Epidermal melanocyte (primary cell): Measurements from ENCODE around the gene IFT43.

Experiments used
- DNase-seq: peaks from one replicate; pipeline ENCODE4 v3.0.0; 2011; ENCODE audit warnings: low spot score; ENCODE audit not compliant: insufficient read length

IFT43 gene

GRCh38 chr14:76015191-76015590, 29.6 kb downstream of the IFT43 start:
- DNase-seq, result no peak

- no peak for DNase-seq
Observed at GRCh38 chr14:76015668-76016067, 30.1 kb downstream of the IFT43 start.

GRCh38 chr14:76019676-76020075, 34.1 kb downstream of the IFT43 start:
- no peak for DNase-seq

- DNase-seq, result no peak
Observed at GRCh38 chr14:76022991-76023390, 37.4 kb downstream of the IFT43 start.

GRCh38 chr14:76023757-76024156, 38.2 kb downstream of the IFT43 start:
- DNase-seq, result no peak

- no peak for DNase-seq
Observed at GRCh38 chr14:76024211-76024907, 38.8 kb downstream of the IFT43 start.

GRCh38 chr14:76034566-76034965, 49.0 kb downstream of the IFT43 start:
- DNase-seq, result no peak

GRCh38 chr14:76040704-76041103, 55.1 kb downstream of the IFT43 start:
- DNase-seq, result no peak

- no peak for DNase-seq
Observed at GRCh38 chr14:76045773-76046172, 60.2 kb downstream of the IFT43 start.

- no peak for DNase-seq
Observed at GRCh38 chr14:76050250-76050649, 64.7 kb downstream of the IFT43 start.

GRCh38 chr14:76050797-76051392, 65.3 kb downstream of the IFT43 start:
- peak; percentile 75 for DNase-seq

- no peak for DNase-seq
Observed at GRCh38 chr14:76051717-76052465, 66.3 kb downstream of the IFT43 start.

- DNase-seq, result no peak
Observed at GRCh38 chr14:76053572-76054355, 68.2 kb downstream of the IFT43 start.

GRCh38 chr14:76055330-76055729, 69.8 kb downstream of the IFT43 start:
- no peak for DNase-seq

GRCh38 chr14:76056128-76056527, 70.6 kb downstream of the IFT43 start:
- no peak for DNase-seq

GRCh38 chr14:76057914-76058313, 72.4 kb downstream of the IFT43 start:
- DNase-seq, result no peak

- DNase-seq, result no peak
Observed at GRCh38 chr14:76063327-76063726, 77.8 kb downstream of the IFT43 start.

- DNase-seq, result no peak
Observed at GRCh38 chr14:76065519-76065918, 80.0 kb downstream of the IFT43 start.

GRCh38 chr14:76067536-76067935, 82.0 kb downstream of the IFT43 start:
- no peak for DNase-seq

GRCh38 chr14:76073717-76074116, 88.2 kb downstream of the IFT43 start:
- no peak for DNase-seq

- no peak for DNase-seq
Observed at GRCh38 chr14:76077340-76077739, 91.8 kb downstream of the IFT43 start.

- DNase-seq, result no peak
Observed at GRCh38 chr14:76078501-76078900, 92.9 kb downstream of the IFT43 start.
